ENCODE results near the gene GLCCI1.
"Not testable (repeated sequence)": the region's sequence is repeated elsewhere in the genome, so short reads cannot be mapped to it uniquely, and the experiment has no call there.

GLCCI1 gene

GRCh38 chr7:8056439-8056838 lies 87.8 kb downstream of the GLCCI1 start:
- DNase-seq, result no peak

- DNase-seq, result no peak
Observed at GRCh38 chr7:8057566-8057965, 89.0 kb downstream of the GLCCI1 start.

GRCh38 chr7:8058322-8058721 lies 89.7 kb downstream of the GLCCI1 start:
- DNase-seq, result no peak

- no peak for DNase-seq
Observed at GRCh38 chr7:8058852-8059251, 90.3 kb downstream of the GLCCI1 start.

GRCh38 chr7:8060241-8060640 lies 91.6 kb downstream of the GLCCI1 start:
- DNase-seq, result no peak

- not testable (repeated sequence) for DNase-seq
Observed at GRCh38 chr7:8063300-8063699, 94.7 kb downstream of the GLCCI1 start.

GRCh38 chr7:8063706-8064297 lies 95.2 kb downstream of the GLCCI1 start:
- no peak for DNase-seq

- DNase-seq, result no peak
Observed at GRCh38 chr7:8064828-8065227, 96.2 kb downstream of the GLCCI1 start.

- DNase-seq, result no peak
Observed at GRCh38 chr7:8065356-8065813, 96.8 kb downstream of the GLCCI1 start.

- DNase-seq, result no peak
Observed at GRCh38 chr7:8068892-8069686, 100.5 kb downstream of the GLCCI1 start.

- DNase-seq, result no peak
Observed at GRCh38 chr7:8070451-8071180, 102.0 kb downstream of the GLCCI1 start.

GRCh38 chr7:8078418-8078817 lies 109.8 kb downstream of the GLCCI1 start:
- no peak for DNase-seq

GRCh38 chr7:8082762-8083161 lies 114.2 kb downstream of the GLCCI1 start:
- no peak for DNase-seq

GRCh38 chr7:8084836-8085235 lies 116.2 kb downstream of the GLCCI1 start:
- no peak for DNase-seq

GRCh38 chr7:8085420-8085819 lies 116.8 kb downstream of the GLCCI1 start:
- DNase-seq, result no peak

GRCh38 chr7:8086239-8086638 lies 117.6 kb downstream of the GLCCI1 start:
- DNase-seq, result no peak

GRCh38 chr7:8089036-8089780 lies 120.6 kb downstream of the GLCCI1 start:
- no peak for DNase-seq

- no peak for DNase-seq
Observed at GRCh38 chr7:8092140-8092539, 123.5 kb downstream of the GLCCI1 start.

GRCh38 chr7:8094164-8095140 lies 125.9 kb downstream of the GLCCI1 start:
- no peak for DNase-seq

GRCh38 chr7:8101292-8101691 lies 132.7 kb downstream of the GLCCI1 start:
- not testable (repeated sequence) for DNase-seq

- no peak for DNase-seq
Observed at GRCh38 chr7:8103282-8103681, 134.7 kb downstream of the GLCCI1 start.
